Measurements from ENCODE around the gene IL24.

GRCh38 chr1:206915030-206915735 lies 17.9 kb downstream of the IL24 start:
- TF ChIP-seq CTCF (IDR thresholded peaks at IDR 0.05; ENCODE audit: low read depth, low read length) (no peak), EZH2phosphoT487 (IDR thresholded peaks at IDR 0.05; ENCODE audit: low read depth) (no peak)
